ENCODE results near the gene FAM174A.

- TF ChIP-seq CTCF (IDR thresholded peaks at IDR 0.05) (no peak), POLR2A (IDR thresholded peaks at IDR 0.05) (no peak)
Measured at GRCh38 chr5:100518377-100518776, 16.8 kb upstream of the FAM174A start.

All from right lobe of liver (tissue), 4 donors.